ENCODE data around the gene MAFG.

GRCh38 chr17:81939881-81940385 lies 12.4 kb upstream of the MAFG start:
- TF ChIP-seq POLR2A (IDR thresholded peaks at IDR 0.05) (no peak), CTCF (IDR thresholded peaks at IDR 0.05 in 4 of 5, conservative IDR thresholded peaks at IDR 0.05 in 1 of 5) (no peak)

All from gastrocnemius medialis (tissue), 4 donors.